Measurements from ENCODE around the gene CAMK1D. TPM values are rescaled to one million over a fixed set of nuclear protein-coding genes. Genes with fewer than 3 reads are reported as not detected.

The CAMK1D gene
- total and polyA plus RNA-seq, 10 of the 15 experiments (the other 5 are each of a cell fraction or from before 2014, with no cell fraction given) = 2.1 to 35.5 (median 14.7) TPM

GRCh38 chr10:12416344-12417050 is 67.2 kb downstream of the CAMK1D start (continued):
- TF ChIP-seq ZBTB40 (IDR thresholded peaks at IDR 0.05; ENCODE audit: borderline replicate concordance) = no peak
- no peak for TF ChIP-seq SUZ12 (IDR thresholded peaks at IDR 0.05; ENCODE audit: unreplicated experiment)
- no peak for TF ChIP-seq HCFC1 (IDR thresholded peaks at IDR 0.05; ENCODE audit: low read length)
- TF ChIP-seq ZNF217 (IDR thresholded peaks at IDR 0.05) = no peak

- in situ Hi-C loops (cut with MboI) (no loop called here), intact Hi-C loops (cut with micrococcal nuclease; ENCODE audit: unreplicated experiment) (no loop called here)
- RAD21 ChIA-PET (ENCODE audit: unreplicated experiment) = no interaction called here
- no peaks in the 10 kb centered on the region for H3K9me3 ChIP-seq (replicated peaks; ENCODE audit: control insufficient read depth, insufficient read depth, low read length)
- no TSS peak for BruUV-seq (replicated peaks)
- peaks cover 6% of the 10 kb centered on the region; the same call in 1 of the 2 replicates for H3K4me1 ChIP-seq (ENCODE audit: control insufficient read depth, insufficient read depth, low read length)
- no peaks in the 10 kb centered on the region for H3K27me3 ChIP-seq (replicated peaks in 1 of 2; ENCODE audit: control insufficient read depth in 2 of 2, insufficient read depth in 2 of 2, low read length in 1 of 2)
- CTCF ChIA-PET = no interaction called here
- no peak for ATAC-seq
- no peak for DNase-seq (ENCODE audit: low read depth, low spot score)
- H2AFZ ChIP-seq (ENCODE audit: control insufficient read depth, low read depth, low read length) = no peak overlapping the region
- H3K36me3 ChIP-seq (ENCODE audit: control insufficient read depth in 2 of 2, insufficient read depth in 2 of 2, low read length in 1 of 2) = no peaks in the 10 kb centered on the region
- POLR2A ChIA-PET = no interaction called here
- H3K4me3 ChIP-seq = no peak overlapping the region
- no peak for FAIRE-seq
- 80% methylated on average over 6 of the region's 6 CpGs for WGBS (ENCODE audit: insufficient coverage, insufficient replicate concordance, low lambda C conversion rate, missing lambda C conversion rate)
- peaks cover 4% of the 10 kb centered on the region for H3K79me2 ChIP-seq (ENCODE audit: control insufficient read depth, insufficient read depth, low read length)
- H3K4me2 ChIP-seq (ENCODE audit: control insufficient read depth, insufficient read depth) = no peak overlapping the region
- no peak overlapping the region for H3K9ac ChIP-seq (ENCODE audit: control insufficient read depth, insufficient read depth, low read length)
- TF ChIP-seq RAD51 (IDR thresholded peaks at IDR 0.05) = no peak
- TF ChIP-seq SPI1 (IDR thresholded peaks at IDR 0.05; ENCODE audit: borderline replicate concordance, insufficient read depth, low read depth, low read length) = no peak
- TF ChIP-seq POLR2A (IDR thresholded peaks at IDR 0.05; ENCODE audit: low read depth, low read length) = no peak
- TF ChIP-seq ZNF622 (IDR thresholded peaks at IDR 0.05) = no peak
- TF ChIP-seq HDGF (IDR thresholded peaks at IDR 0.05) = no peak
- TF ChIP-seq ZBED1 (IDR thresholded peaks at IDR 0.05; ENCODE audit: borderline replicate concordance) = no peak
- no peak for TF ChIP-seq ESRRA (IDR thresholded peaks at IDR 0.05; ENCODE audit: low read length)
- no peak for TF ChIP-seq NFIC (IDR thresholded peaks at IDR 0.05; ENCODE audit: low read depth, low read length)
- TF ChIP-seq ZSCAN29 (IDR thresholded peaks at IDR 0.05) = no peak
- no peak for TF ChIP-seq CBFB (IDR thresholded peaks at IDR 0.05; ENCODE audit: low read depth)
- TF ChIP-seq E4F1 (IDR thresholded peaks at IDR 0.05; ENCODE audit: borderline replicate concordance, partially characterized antibody) = no peak
- TF ChIP-seq GABPA (IDR thresholded peaks at IDR 0.05; ENCODE audit: low read depth) = no peak
- SMC1A ChIA-PET (ENCODE audit: uncharacterized antibody, unreplicated experiment) = no interaction called here
- H3K27ac ChIP-seq (ENCODE audit: control insufficient read depth, insufficient read depth) = no peak overlapping the region
- no peaks in the 10 kb centered on the region for H4K20me1 ChIP-seq (ENCODE audit: control insufficient read depth, insufficient read depth)
Observed at GRCh38 chr10:12417331-12417730, 68.0 kb downstream of the CAMK1D start.

Measured in GM12878 (cell line).